Measurements from ENCODE around the gene EPHA6. TPM values are rescaled to one million over a fixed set of nuclear protein-coding genes. Genes with fewer than 3 reads are reported as not detected.

Gene EPHA6
- total RNA-seq, 4 donors from 2014 or later: 2.1 to 7.0 (median 5.8) TPM

DNA sequence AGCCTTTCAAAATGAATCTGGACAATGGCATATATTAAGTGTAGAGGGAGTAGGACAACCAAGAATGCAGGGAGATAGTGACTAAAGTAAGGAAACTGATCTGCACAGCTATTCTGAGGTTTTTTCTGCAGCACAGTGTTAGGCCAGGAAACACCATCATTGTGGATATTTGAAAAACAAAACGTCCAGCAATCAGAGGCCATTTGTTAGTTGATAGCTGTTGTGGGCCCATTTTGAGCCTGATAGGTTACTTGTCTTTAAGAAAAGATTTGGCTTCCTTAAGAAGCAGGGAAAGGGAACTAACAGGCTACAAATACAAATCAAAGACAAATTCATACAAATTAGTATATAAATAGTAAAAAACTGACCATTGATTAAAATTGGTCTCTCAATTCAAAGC is 574.4 kb downstream of the EPHA6 start:
- no peaks in the 10 kb centered on the region for H3K4me1 ChIP-seq
- no peak overlapping the region for H3K27ac ChIP-seq
- H3K27me3 ChIP-seq: no peaks in the 10 kb centered on the region
- intact Hi-C loops (cut with DNase I): no loop called here
- TF ChIP-seq POLR2A (IDR thresholded peaks at IDR 0.05): no peak
- TF ChIP-seq, protein P1, sequence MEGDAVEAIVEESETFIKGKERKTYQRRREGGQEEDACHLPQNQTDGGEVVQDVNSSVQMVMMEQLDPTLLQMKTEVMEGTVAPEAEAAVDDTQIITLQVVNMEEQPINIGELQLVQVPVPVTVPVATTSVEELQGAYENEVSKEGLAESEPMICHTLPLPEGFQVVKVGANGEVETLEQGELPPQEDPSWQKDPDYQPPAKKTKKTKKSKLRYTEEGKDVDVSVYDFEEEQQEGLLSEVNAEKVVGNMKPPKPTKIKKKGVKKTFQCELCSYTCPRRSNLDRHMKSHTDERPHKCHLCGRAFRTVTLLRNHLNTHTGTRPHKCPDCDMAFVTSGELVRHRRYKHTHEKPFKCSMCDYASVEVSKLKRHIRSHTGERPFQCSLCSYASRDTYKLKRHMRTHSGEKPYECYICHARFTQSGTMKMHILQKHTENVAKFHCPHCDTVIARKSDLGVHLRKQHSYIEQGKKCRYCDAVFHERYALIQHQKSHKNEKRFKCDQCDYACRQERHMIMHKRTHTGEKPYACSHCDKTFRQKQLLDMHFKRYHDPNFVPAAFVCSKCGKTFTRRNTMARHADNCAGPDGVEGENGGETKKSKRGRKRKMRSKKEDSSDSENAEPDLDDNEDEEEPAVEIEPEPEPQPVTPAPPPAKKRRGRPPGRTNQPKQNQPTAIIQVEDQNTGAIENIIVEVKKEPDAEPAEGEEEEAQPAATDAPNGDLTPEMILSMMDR (IDR thresholded peaks at IDR 0.05): no peak
- H3K4me3 ChIP-seq (replicated peaks in 1 of 3): no peak overlapping the region
- no peaks in the 10 kb centered on the region for H3K9me3 ChIP-seq
- no peak for DNase-seq
- H3K36me3 ChIP-seq: no peaks in the 10 kb centered on the region
- 33 to 49% methylated on average over 1 of the region's 1 CpG for WGBS, 2 donors

DNA sequence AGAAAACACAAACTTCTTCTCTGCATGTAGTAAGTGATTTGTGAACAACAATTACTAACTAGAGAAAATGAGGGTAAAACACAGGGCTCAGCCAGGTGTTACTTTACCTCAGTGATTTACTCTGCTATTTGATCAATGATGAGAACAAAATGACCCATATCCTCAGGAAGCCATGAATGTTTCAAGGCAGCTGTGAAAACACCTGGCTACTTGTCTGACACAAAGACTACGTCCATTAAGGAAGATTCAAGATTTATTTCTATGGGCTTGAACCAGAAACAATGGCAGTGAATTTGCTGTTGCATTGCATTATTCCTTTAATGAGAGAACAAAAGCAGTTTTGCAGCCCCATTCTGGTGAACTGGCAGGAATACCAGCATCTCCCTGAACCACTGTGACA is 575.5 kb downstream of the EPHA6 start:
- DNase-seq: no peak

DNA sequence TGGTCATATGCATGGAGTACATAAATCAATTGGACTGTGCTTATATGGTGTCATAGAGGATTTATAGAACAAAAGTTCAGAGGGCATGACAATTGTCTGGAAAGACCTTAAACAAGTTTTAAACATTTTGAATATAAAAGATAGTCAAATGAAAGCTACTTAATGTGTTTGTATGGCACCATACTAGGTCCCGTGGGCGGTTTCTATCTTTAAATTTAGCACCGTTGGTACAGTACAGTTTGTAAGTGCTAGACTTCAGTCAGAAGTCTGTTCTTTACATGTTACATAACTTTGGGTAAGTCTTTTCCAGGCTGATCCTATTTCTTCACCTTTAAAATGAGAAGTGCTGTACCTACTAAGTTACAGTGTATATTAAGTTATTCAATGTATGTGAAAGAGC is 576.8 kb downstream of the EPHA6 start:
- TF ChIP-seq, protein P1 (IDR thresholded peaks at IDR 0.05): no peak
- no peak for TF ChIP-seq POLR2A (IDR thresholded peaks at IDR 0.05)
- Histone ChIP-seq H3K4me1 (no peaks in the 10 kb centered on the region), H3K4me3 (replicated peaks in 1 of 3) (no peak overlapping the region), H3K9me3 (no peaks in the 10 kb centered on the region), H3K36me3 (no peaks in the 10 kb centered on the region), H3K27ac (no peak overlapping the region), H3K27me3 (no peaks in the 10 kb centered on the region)
- 86 to 92% methylated on average over 3 of the region's 3 CpGs for WGBS, 2 donors
- no peak for DNase-seq
- intact Hi-C loops (cut with DNase I): no loop called here

More for the DNA sequence above, 575.5 kb downstream of the EPHA6 start:
- H3K4me1 ChIP-seq: no peaks in the 10 kb centered on the region
- H3K27me3 ChIP-seq: no peaks in the 10 kb centered on the region
- H3K27ac ChIP-seq: no peak overlapping the region
- intact Hi-C loops (cut with DNase I): no loop called here
- TF ChIP-seq, protein P1 (IDR thresholded peaks at IDR 0.05): no peak
- no peak for TF ChIP-seq POLR2A (IDR thresholded peaks at IDR 0.05)
- no peaks in the 10 kb centered on the region for H3K9me3 ChIP-seq
- no peaks in the 10 kb centered on the region for H3K36me3 ChIP-seq
- H3K4me3 ChIP-seq (replicated peaks in 1 of 3): no peak overlapping the region
- WGBS, 2 donors: 68 to 74% methylated on average over 1 of the region's 1 CpG

DNA sequence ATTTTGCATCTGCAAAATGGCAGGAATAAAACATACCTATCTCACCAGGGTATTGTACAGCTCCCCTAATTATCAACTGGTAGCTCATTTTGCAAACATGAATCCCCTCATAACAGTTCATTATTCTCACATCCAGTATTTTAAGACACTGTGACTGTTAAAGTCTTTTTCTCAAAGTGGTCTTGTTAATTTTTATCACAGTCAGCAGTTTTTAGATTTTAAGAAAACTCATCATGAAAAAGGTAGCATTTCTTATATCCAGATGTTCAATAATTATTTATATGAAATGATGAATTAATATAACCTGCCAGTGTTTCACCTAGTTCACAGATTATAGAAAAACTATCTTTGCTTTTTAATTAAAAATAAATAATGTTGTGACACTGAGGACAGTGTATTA is 595.2 kb downstream of the EPHA6 start:
- H3K27ac ChIP-seq: no peak overlapping the region
- H3K9me3 ChIP-seq: no peaks in the 10 kb centered on the region
- no peak overlapping the region for H3K4me3 ChIP-seq (replicated peaks in 1 of 3)
- intact Hi-C loops (cut with DNase I): no loop called here
- no peak for DNase-seq
- no peaks in the 10 kb centered on the region for H3K36me3 ChIP-seq
- no peaks in the 10 kb centered on the region for H3K4me1 ChIP-seq
- H3K27me3 ChIP-seq: no peaks in the 10 kb centered on the region
- no peak for TF ChIP-seq POLR2A (IDR thresholded peaks at IDR 0.05)
- TF ChIP-seq, protein P1 (IDR thresholded peaks at IDR 0.05): no peak

GRCh38 chr3:97421565-97421964 is 607.2 kb downstream of the EPHA6 start:
- Histone ChIP-seq H3K36me3 (no peaks in the 10 kb centered on the region), H3K27ac (no peak overlapping the region), H3K9me3 (no peaks in the 10 kb centered on the region), H3K4me3 (replicated peaks in 1 of 3) (no peak overlapping the region), H3K4me1 (no peaks in the 10 kb centered on the region), H3K27me3 (no peaks in the 10 kb centered on the region)
- DNase-seq: no peak
- intact Hi-C loops (cut with DNase I): no loop called here
- no peak for TF ChIP-seq POLR2A (IDR thresholded peaks at IDR 0.05)
- TF ChIP-seq, protein P1 (IDR thresholded peaks at IDR 0.05): no peak
